Left hindlimb (tissue), 1 donor: ENCODE measurements around the gene CFAP251.

Experiments
- DNase-seq: peaks from one replicate; pipeline ENCODE4 v3.0.0-alpha.2; 2018

The CFAP251 gene

DNA sequence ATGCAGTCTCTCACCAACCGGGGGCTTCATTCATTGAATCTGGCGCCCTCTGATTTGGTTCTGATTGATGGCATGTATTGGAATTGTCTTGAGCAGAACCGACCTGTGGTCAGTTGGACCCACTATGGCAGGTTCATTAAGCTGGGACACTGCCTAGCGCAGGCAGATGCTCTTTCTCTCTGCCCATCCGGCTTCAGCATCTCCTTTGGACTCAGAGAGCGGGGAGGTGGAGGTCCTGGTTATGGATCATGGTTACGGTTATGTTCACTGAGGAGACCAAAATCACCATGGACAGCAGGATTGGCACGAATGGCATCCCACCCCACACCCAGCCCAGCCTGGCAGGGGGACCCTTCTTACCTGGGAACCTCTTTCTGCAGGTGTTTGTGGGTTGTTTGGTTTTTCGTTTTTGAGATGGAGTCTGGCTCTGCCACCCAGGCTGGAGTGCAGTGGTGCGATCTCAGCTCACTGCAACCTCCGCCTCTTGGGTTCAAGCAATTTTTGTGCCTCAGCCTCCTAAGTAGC is 86.9 kb downstream of the CFAP251 start:
- DNase-seq: no peak

DNA sequence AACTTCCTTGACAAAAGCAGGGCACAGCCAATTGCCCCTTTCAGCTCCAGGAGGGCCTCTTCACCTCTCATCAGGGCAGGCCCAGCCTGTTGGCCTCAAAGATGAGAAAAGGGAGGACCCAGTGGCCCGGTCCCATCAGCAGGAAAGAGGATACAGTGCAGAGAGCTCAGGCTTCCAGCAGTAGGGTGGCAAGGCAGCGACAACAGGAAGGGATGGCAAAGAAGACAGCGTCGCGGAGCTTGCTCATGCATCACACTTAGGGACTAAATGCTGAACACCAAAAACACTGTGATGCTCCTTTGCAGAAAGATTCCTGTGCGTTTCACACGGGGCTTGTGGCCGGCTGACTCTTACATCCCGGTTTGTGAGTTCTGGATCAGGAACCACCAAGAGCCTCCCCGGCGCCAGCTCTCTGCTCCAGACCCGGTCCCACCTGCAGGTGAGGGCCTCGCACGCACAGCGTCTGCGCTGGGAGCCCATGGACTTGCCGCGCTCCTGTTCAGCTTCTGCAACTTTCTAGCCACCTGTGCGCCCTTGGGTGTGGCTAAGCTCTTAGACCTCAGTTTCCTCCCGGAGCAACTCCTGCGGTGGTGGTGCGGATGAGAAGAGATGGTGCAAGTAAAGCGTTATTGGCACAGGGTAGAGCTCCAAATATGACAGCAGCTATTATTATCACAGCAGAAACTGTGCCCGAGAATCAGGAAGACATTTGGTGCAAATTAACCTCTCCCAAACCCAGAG is 88.0 kb downstream of the CFAP251 start:
- DNase-seq: no peak

DNA sequence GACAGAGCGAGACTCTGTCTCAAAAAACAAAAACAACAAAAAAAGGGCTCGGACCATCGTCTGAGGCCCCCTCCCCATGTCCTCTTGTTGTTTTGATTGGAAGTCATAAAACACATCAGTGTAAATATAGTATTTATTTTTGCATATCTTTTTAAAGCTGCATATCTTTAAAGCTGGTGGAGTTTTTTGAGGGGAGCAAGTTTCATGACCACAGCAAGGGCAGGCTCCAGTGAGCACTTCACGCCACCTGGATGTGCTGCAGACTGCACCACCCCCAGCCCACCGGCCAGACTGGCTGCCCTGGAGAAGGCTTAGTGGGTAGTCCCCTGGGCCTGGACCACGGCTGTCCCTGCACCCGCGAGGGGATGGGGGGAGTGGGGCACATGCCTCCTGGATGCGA is 91.3 kb downstream of the CFAP251 start:
- DNase-seq: no peak

DNA sequence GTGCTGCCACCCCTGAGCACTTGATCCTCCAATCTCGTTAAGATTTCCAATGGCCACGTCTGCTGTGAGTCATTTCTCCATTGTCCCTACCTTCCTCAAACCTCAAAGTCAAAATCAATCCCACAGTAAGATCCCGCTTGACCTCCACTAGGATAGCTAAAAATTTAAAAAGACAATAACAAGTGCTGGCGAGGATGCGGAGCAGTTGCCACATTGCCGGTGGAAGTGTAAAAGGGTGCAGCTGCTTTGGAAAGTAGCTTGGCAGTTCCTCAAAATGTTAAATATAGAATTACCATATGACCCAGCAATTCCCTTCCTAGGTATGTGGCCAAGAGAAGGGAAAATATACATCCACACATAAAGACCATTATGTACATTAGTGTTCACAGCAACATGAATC is 93.8 kb downstream of the CFAP251 start:
- no peak for DNase-seq

DNA sequence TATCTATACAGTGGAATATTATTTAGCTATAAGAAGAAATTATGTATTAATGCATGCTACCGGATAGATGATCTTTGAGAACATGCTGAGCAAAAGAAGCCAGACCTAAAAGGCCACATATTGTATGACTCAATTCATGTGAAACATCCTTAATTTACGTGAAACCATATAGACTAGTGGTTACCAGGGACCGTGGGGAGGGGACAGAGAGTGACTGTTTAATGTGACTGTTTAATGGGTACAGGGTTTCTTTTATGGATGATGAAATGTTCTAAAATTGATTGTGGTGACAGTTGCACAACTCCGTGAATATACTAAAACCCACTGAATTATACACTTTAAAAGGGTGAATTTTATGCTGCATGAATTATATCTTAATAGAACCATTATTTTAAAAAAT is 94.7 kb downstream of the CFAP251 start:
- no peak for DNase-seq

DNA sequence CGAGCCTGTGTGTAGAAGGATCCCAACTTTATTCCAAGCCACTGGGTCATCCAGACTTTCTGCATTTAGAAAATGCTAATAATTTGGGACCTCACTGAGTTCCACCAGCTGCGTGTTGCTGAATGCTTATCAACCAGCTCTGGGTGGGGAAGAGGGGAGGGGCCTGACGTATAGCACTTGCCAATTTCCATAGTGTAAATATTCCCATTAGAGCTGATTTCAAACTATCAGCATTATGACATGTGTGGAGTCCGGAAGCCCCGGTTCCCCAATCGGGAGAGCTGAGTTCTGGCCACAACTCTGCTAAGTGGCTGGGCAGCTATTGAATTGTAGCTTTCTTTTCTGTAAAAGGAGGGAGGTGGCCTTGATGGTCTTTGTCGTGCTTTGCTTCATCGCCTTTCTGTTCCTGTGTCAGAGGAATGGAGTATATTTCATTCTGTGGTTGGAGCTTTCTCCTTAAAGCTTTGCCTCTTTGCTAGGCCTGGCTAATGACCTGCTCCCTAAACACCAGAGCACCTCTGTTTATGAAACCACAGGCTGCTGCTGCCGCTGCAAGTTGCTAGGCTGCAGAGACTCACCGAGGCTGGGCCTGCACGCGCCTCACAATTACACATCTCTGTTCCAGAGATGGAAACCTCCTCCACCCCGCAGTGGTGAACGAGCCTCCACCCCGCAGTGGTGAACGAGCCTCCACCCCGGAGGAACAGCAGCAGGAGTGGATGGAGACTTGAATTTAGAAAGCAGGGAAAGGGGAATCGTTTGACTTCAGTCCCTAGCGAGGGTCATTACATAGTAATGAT is 95.6 kb downstream of the CFAP251 start:
- DNase-seq: no peak

DNA sequence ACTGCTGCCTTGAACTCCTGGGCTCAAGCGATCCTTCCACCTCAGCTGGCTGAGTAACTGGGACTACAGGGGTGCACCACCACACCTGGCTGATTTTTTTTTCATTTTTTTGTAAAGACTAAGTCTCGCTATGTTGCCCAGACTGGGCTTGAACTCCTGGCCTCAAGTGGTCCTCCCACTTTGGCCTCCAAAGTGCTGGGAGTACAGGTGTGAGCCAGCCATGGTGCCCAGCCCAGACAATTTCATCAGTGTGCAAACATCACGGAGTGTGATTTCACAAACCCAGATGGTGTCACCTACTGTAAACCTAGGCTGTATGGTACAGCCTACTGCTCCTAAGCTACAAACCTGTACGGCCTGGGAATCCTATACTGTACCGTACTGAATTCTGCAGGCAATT is 96.4 kb downstream of the CFAP251 start:
- no peak for DNase-seq

DNA sequence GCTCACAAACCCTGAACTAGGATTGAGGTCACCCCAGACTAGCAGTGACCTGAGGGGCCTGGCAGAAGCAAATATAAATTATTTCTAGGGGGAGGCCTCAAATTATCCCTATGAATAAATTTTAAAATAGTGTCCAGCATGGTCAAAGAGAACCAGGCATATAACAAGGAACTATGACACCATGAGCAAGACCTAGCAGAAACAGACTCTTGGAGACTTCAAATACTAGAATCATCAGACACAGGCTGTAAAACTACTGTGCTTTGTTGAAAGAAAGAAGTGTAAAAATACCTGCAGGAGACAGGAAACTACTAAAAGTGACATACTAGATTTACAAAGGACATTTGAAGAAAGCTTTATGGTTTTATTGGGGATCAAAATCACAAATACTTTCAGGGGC is 100.1 kb downstream of the CFAP251 start:
- no peak for DNase-seq

DNA sequence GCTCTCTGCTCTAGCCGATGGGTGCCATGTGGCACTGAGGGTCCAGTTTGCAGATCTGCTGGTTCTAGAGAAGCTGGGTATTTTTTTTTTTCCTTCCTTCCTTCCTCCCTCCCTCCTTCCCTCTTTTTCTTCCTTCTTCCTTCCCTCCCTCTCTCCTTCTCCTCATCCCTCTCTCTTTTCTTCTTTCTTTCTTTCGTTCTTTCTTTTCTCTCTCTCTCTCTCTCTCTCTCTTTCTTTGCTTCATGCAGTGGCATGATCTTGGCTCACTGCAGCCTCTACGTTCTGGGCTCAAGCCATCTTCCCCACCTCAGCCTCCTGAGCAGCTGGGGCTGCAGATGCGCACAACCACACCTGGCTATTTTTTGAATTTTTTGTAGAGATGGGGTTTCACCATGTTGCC is 100.5 kb downstream of the CFAP251 start:
- no peak for DNase-seq

DNA sequence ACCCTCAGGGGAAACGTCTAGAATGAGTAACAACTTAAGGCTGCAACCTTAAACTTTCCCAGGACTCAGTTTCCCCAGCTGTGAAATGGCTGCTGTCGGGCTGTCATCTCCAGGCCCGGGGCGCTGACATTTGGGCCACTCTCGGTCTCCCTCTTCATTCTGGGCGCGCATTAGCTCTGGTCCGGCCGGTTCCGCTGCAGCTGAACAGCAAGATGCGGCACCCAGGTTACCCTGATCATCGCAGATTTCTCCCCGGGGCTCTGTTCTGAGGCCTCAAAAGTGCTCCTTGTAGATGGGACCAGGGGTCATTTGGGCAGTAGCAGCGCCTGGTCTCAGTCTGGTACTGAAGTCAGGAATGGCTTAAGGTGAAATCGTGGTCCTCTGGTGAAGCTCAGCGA is 102.4 kb downstream of the CFAP251 start:
- DNase-seq: no peak

DNA sequence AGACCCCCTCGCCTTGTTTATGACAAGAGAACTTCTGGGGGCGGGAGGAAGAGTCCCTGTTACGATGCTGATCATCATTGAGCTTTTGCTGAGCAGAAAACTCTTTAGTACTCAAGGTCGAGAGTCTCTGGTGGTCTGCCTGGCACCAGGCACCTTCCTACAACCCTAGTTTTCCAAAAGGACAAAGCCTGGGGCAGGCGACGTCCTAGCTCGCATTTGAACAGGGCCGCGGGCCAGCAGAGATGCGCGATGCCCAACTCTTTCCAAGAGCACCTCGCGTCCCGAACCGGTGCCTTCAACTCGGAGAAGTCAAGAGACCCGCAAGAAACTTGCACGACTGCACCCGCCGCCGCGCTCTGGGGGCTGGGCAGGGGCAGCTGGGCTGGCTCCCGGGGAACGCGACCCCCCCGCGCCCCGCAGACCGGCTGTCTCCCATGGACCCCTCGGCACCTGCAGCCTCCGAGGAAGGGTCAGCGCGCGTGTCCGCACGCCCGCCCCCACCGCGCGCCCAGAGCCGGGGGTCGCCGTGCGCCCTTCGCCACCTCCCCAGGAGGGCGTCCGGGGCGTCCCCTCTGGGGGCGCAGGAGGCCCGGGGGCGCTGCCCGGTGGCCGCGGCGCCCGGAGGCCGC is 102.9 kb downstream of the CFAP251 start:
- DNase-seq: peak; percentile 64

DNA sequence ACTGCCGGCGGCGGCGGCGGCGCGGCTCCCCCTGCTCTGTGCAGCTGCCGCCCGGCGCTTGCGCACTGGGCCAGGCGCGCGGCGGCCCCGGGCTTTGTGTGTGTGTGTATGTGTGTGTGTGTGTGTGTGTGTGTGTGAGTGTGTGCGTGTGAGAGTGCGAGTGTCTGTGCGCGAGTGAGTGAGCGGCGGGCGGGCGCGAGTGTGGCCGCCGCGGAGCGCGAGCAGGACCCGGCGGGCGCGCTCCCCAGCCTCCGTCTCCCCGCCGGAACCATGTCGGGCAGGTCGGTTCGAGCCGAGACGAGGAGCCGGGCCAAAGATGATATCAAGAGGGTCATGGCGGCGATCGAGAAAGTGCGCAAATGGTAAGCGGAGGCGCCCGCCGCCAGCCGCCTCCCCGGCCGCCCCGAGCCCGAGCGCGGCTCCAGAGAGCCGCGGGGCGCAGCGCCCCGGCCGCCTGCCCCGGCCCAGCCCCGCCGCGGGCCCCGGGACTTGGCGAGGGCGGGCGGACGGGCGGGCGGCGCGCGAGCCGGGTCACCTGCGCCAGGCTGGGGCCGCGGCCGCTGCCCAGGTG is 103.5 kb downstream of the CFAP251 start, which contains the start of gene BCL7A:
Gene BCL7A, plus strand, starts transcription at position 63 of the 571 bp plus-strand sequence. Its CDS starts 208 bp downstream, at position 271.
- DNase-seq: peak; percentile 92

DNA sequence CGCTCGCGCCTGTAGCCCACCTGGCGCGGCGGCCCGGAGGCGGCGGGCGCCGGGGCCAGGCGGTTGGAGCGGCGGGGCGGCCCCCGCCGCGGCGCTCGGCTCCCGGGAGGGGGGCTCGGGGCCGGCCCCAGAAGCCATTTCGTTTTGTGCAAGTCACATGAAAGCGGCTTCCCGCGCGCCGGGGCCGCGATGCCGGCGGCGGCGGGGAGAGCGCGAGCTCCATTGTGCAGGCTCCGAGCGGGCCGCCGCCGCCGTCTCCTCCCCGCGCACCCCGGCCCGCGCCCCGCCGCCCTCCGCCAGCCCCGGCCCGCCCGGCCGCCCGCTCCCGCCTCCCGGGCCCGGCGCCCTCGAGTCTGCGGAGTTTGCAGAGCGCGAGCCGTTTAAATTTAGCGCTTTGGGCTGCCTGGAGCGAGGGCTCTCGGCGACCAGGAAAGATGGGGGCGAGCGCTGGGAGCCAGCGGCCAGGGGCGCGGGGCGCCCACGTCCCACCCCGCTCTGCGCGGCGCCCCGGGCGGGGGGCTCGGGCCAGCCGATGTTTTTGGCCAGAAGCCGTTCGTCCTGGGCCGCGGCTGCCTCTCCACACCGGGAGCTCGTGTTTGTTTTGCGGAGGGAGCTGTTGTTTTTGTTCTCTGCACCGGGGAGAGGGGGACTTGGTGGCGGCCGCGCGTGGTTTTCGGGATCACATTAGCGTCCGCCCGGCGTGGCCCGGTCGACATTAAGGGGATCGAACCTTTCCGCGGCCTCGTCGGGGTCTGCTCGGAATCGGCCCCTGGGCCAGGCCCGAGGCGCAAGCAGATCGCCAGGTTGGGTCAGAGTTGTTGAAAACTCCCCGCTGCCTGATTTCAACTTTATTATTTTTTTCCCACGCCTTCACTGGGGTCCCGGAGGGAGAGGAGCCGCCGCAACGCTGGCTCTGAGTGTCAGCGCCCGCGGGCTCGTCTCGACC is 104.3 kb downstream of the CFAP251 start:
- peak; percentile 51 for DNase-seq

DNA sequence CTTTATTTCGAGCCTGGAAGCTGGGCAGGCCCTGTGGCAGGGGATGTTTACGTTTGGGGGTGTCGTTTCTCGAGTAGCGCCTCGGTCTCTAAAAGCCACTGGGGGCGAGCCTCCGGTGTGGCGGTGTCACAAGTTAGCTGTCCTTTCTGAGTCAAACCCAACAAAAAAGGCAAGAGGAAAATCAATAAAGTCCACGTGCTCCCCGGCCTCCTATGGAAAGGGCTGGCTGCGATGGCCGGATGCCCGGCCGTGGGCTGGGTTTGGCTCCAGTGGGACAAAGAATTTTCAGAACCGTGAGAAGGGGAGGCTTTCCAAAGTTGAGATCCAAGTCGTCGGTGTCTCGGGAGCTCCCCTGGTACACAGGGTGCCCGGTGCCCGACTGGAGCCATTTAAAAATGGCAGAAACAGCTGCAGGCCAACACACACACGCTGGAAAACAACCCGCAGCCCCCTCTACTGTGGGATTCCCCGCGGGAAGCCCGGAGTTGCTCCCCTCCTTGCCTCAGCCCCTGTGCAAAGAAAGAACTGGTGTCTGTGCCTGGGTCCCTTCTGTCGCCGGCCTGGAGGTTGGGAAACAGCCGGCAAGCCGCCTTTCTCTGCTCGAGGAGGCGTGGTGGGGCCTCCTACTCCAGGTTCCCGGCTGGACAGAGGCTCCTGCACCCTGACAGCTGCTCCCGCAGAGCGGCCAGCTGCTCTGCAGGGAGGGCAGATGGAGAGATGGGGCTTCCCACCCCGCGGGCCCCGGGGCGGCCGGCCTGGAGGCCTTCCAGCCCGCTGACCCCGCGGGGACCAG is 105.1 kb downstream of the CFAP251 start:
- DNase-seq: peak; percentile 83

DNA sequence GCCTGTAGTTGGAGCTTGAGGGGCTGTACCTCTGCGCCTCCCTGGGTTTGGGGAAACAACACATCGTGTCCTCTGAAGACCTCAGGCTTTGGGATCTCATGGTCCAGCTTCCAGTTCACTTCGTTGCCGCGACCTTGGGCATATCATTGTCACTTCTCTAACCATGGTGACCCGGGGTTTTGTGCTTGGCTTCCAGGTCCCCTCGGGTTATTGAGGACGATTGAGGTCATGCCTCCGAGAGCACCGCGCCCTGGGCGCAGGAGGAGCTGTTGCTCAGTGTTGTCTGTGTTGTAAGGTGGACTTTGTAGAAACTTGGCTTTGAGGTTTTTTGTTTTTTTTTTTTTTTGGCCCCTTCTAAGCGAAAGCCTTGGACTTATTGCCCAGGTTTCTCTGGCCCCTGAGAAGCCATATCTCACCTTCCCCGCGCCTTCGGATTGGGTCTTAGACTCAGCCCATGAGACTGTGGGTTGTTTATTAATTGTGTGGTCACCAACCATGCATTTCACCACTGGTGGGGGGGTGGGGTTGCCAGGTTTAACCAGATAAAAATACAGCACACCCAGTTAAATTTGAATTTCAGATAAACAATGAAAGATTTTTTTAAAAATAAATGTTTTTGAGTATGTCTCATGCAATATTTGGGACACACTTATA is 105.9 kb downstream of the CFAP251 start:
- DNase-seq: no peak

DNA sequence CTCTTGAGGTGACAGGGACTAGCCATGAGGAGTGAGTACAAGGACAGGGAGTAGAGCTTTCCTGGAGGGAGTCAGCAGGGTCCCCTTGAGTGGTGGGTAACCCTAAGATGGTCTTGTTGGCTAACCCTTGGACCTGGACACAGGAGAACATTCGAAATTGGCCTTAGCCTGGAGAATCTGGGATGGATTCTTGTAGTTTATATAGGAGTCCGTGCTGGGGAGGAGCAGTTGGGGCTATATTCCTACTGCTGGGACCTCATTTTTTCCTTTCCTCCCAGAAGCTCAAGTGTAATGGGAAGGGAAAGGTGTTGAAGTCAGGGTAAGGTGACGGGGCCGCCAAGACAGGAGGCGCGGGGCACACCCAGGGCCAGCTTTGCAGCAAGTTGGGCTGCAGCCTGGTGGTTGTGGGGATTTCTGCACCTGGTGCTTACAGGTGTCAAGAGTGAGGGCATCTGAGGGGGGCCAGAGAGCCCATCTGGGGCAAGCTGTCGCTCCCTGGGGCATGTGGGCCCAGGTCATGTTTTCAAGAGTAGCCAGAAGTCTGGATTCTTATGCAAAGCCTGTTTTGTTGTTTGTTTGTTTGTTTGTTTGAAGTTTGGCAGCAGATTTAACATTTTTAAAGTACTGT is 108.4 kb downstream of the CFAP251 start:
- DNase-seq: no peak

DNA sequence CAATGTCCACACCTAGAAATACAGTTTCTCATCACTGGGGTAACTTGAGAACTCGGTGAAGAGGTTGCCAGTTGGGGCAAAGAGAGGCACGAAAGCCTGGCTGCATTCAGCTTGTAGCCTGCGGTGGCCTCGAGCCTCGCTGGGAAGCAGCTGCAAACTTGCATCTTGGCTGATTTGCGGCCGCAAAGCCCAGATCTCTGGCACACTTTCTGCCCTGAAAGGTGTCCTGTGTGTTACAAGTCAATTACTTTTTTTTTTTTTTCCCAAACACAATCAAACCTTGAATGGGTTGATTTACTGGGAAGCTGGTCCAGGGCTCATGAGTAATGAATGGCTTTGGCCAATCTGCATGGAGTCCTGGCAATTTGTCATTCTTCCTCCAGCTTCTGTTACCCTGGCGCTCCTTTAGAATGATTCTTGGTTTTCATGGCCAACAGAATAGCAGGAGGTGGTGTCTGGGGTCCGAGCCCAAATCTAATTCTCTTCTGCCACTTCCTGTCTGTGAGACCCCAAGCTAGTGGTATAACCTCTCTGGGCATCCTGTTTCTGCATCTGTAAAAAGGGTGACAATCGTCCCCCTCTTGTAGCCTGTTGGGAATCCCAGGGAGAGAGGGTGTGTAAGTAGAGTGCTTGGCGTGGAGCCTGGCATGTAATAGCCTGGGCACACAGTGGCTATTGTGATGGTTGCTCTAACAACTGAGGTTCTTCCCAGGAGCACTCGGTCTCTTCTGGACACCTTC is 109.9 kb downstream of the CFAP251 start:
- no peak for DNase-seq

DNA sequence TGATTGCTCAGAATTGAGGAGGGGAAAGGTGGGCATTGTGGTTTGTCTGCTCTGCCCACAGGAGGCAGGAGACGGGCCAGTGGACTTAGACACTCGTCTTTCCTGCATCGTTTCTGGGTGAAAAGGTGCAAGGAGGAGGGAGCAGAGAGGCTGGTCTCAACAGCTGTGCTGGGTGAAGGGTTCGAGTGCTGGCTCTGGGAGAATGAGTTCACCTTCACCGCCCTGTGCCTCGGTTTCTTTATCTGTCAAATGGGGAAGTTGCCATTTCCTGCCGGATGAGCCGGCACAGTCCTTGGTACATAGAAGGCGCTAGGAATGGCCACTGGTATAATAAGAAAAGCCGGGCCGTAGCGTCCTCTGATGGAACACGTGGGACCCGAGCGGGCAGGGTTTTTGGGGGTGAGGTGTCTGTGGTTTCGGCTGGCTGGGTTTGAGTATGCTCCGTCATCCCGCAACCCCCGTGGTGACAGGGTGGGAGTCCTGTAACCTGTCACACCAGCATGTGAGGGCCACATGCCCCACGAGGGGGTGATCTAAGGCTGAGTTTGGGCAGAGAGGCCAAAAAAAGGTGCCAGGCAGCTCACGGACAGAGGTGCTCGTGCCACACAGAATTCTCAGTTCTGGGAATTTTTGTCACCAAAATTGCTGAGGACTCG is 110.6 kb downstream of the CFAP251 start:
- no peak for DNase-seq
